Loucy (cell line): ENCODE results near the gene TTC31.

Source experiments
- H2AFZ ChIP-seq: fragments of 200-600 bp; sonication (generic); 2 replicates; pipeline ENCODE4 v1.6.0; 2016; ENCODE audit warnings: antibody characterized with exemption, mild to moderate bottlenecking, low read length, moderate library complexity
- H3F3A ChIP-seq: fragments of 200-600 bp; 2 replicates; pipeline ENCODE4 v1.6.0; 2016; ENCODE audit warnings: antibody characterized with exemption, low read depth, mild to moderate bottlenecking
- H3K27me3 ChIP-seq: fragments of 200-600 bp; sonication (generic); 2 replicates; pipeline ENCODE4 v1.6.1; 2014; ENCODE audit warnings: low read length, mild to moderate bottlenecking; ENCODE audit not compliant: insufficient read depth, poor library complexity, severe bottlenecking
- H3K36me3 ChIP-seq: fragments of 200-600 bp; sonication (generic); 2 replicates; pipeline ENCODE4 v1.6.1; 2016; ENCODE audit warnings: low read length; ENCODE audit not compliant: insufficient read depth
- H3K4me1 ChIP-seq: fragments of 200-600 bp; sonication (generic); 2 replicates; pipeline ENCODE4 v1.5.1; 2014; ENCODE audit warnings: low read length, mild to moderate bottlenecking; ENCODE audit not compliant: insufficient read depth, poor library complexity, severe bottlenecking
- H3K4me2 ChIP-seq: fragments of 200-600 bp; sonication (generic); 2 replicates; pipeline ENCODE4 v1.6.0; 2014; ENCODE audit warnings: antibody characterized with exemption, low read length, low read depth, mild to moderate bottlenecking; ENCODE audit not compliant: poor library complexity, severe bottlenecking
- H3K4me3 ChIP-seq: fragments of 200-600 bp; sonication (generic); 2 replicates; pipeline ENCODE4 v1.5.1; 2014; ENCODE audit warnings: low read length, mild to moderate bottlenecking, mixed read lengths; ENCODE audit not compliant: poor library complexity, severe bottlenecking
- H3K79me2 ChIP-seq: fragments of 200-600 bp; sonication (generic); 2 replicates; pipeline ENCODE4 v1.6.1; 2014; ENCODE audit warnings: low read length; ENCODE audit not compliant: insufficient read depth
- H3K9ac ChIP-seq: fragments of 200-600 bp; sonication (generic); 2 replicates; pipeline ENCODE4 v1.6.0; 2014; ENCODE audit warnings: mild to moderate bottlenecking, low read depth, low read length, moderate library complexity; ENCODE audit not compliant: poor library complexity, severe bottlenecking
- H3K9me2 ChIP-seq: fragments of 200-600 bp; sonication (generic); replicated peaks from 2 replicates; pipeline ENCODE4 v1.6.1; 2016; ENCODE audit warnings: low read depth, low read length, mixed read lengths
- H3K9me3 ChIP-seq: fragments of 200-600 bp; sonication (generic); 2 replicates; pipeline ENCODE4 v1.6.1; 2014; ENCODE audit warnings: mild to moderate bottlenecking, antibody characterized with exemption, low read length, low read depth; ENCODE audit not compliant: insufficient read depth
- H4K20me1 ChIP-seq: fragments of 200-600 bp; sonication (generic); 2 replicates; pipeline ENCODE4 v1.6.0; 2014; ENCODE audit warnings: antibody characterized with exemption, low read length, mild to moderate bottlenecking; ENCODE audit not compliant: insufficient read depth, poor library complexity, severe bottlenecking
- EZH2phosphoT487 ChIP-seq: fragments of 200-600 bp; IDR thresholded peaks from 2 replicates; pipeline ENCODE4 v1.6.1; 2018; ENCODE audit warnings: antibody characterized with exemption, mild to moderate bottlenecking, moderate library complexity, borderline replicate concordance
- TF ChIP-seq, protein P1 (sequence below): fragments of 200-600 bp; sonication (generic); conservative IDR thresholded peaks from 2 replicates; pipeline ENCODE4 v1.5.1; 2014; ENCODE audit warnings: mild to moderate bottlenecking, antibody characterized with exemption, low read length

The TTC31 gene

DNA sequence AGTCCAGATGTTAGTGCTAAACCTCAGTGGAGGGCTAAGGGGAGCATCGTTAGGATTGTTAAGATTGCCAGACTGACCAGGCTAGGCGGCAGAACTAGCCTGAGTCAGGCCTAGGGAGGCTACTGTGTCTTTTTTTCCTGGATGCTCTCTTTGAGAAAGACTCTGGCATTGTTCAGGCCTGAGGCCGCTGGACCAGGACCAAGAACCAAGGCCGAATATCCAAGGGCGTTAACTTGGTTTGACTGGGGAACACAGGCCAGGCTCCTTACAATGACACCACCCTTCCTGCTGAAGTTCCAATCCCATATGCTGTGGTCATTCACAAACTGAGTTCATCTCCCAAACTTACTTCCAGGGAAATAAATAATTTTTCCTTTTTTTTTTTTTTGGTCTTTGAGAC is 57.4 kb downstream of the TTC31 start:
- TF ChIP-seq, protein P1, sequence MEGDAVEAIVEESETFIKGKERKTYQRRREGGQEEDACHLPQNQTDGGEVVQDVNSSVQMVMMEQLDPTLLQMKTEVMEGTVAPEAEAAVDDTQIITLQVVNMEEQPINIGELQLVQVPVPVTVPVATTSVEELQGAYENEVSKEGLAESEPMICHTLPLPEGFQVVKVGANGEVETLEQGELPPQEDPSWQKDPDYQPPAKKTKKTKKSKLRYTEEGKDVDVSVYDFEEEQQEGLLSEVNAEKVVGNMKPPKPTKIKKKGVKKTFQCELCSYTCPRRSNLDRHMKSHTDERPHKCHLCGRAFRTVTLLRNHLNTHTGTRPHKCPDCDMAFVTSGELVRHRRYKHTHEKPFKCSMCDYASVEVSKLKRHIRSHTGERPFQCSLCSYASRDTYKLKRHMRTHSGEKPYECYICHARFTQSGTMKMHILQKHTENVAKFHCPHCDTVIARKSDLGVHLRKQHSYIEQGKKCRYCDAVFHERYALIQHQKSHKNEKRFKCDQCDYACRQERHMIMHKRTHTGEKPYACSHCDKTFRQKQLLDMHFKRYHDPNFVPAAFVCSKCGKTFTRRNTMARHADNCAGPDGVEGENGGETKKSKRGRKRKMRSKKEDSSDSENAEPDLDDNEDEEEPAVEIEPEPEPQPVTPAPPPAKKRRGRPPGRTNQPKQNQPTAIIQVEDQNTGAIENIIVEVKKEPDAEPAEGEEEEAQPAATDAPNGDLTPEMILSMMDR: no peak
- no peak for TF ChIP-seq EZH2phosphoT487
- Histone ChIP-seq H3K27me3 (no peaks in the 10 kb centered on the region), H4K20me1 (no peaks in the 10 kb centered on the region), H3K79me2 (no peaks in the 10 kb centered on the region), H2AFZ (no peak overlapping the region), H3K4me1 (no peaks in the 10 kb centered on the region), H3K36me3 (no peaks in the 10 kb centered on the region), H3K9me3 (no peaks in the 10 kb centered on the region), H3K4me2 (no peak overlapping the region), H3K4me3 (no peak overlapping the region), H3F3A (no peaks in the 10 kb centered on the region), H3K9me2 (no peaks in the 10 kb centered on the region), H3K9ac (no peak overlapping the region)

DNA sequence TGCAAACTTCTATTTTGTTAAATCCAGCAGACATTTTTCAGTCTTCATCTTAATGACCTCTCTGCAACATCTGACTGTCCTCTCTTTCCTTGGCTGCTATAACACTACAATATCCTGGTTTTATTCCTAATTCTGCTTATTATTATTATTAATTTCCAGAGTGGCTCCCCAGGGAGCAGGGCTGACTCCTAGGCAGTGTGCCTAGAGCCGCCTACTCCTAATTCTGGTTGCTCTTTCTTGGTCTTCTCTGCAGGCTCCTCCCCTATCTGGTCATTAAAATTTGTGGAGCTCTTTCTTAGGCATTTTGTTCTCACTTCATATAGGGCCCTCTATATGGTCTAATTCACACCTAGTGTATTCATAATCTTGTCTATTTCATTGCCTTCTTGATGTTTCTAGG is 60.1 kb downstream of the TTC31 start:
- H2AFZ ChIP-seq: no peak overlapping the region
- no peaks in the 10 kb centered on the region for H4K20me1 ChIP-seq
- TF ChIP-seq, protein P1: no peak
- no peak for TF ChIP-seq EZH2phosphoT487
- H3K9me3 ChIP-seq: no peaks in the 10 kb centered on the region
- no peaks in the 10 kb centered on the region for H3K36me3 ChIP-seq
- H3K4me3 ChIP-seq: no peak overlapping the region
- H3F3A ChIP-seq: no peaks in the 10 kb centered on the region
- H3K9ac ChIP-seq: no peak overlapping the region
- no peaks in the 10 kb centered on the region for H3K9me2 ChIP-seq
- H3K27me3 ChIP-seq: no peaks in the 10 kb centered on the region
- H3K79me2 ChIP-seq: no peaks in the 10 kb centered on the region
- no peaks in the 10 kb centered on the region for H3K4me1 ChIP-seq
- H3K4me2 ChIP-seq: no peak overlapping the region
